GM12878 (cell line): ENCODE results near the gene IRF2. TPM values are rescaled to one million over a fixed set of nuclear protein-coding genes. Genes with fewer than 3 reads are reported as not detected.

Source experiments
- ATAC-seq: fragments of 200-7000 bp; cut with Tn5 transposase; 3 replicates; pipeline ENCODE4 v1.9.1; 2020; ENCODE audit warnings: mild to moderate bottlenecking, moderate library complexity
- BruUV-seq: library from RNA; stranded (reverse); fragments of 400-500 nt; replicated peaks from 2 replicates; lab custom pipeline; 2021; lab: Mats Ljungman, UMichigan
- CTCF ChIA-PET: fragments of 300-600 bp; sonication (Branson Sonifier 250); formaldehyde crosslinking; extraction: SDS; loops from one replicate; lab custom pipeline; 2021; ENCODE audit warnings: inconsistent platforms; lab: Yijun Ruan, JAX
- POLR2A ChIA-PET: fragments of 350-600 bp; formaldehyde crosslinking; extraction: SDS; loops from one replicate; lab custom pipeline; 2021; ENCODE audit warnings: inconsistent platforms; lab: Charles Lee
- RAD21 ChIA-PET: fragments of 300-600 bp; sonication (Branson Sonifier 250); formaldehyde crosslinking; loops from one replicate; lab custom pipeline; 2023; ENCODE audit warnings: antibody characterized with exemption; ENCODE audit not compliant: unreplicated experiment; lab: Charles Lee
- SMC1A ChIA-PET: fragments of 300-600 bp; sonication (Branson Sonifier 250); formaldehyde crosslinking; loops from one replicate; lab custom pipeline; 2023; ENCODE audit not compliant: unreplicated experiment, uncharacterized antibody; lab: Charles Lee
- DNase-seq: peaks from one replicate; pipeline ENCODE4 v3.0.0-alpha.2; 2011; ENCODE audit warnings: low read depth, low spot score
- FAIRE-seq: peaks from 3 replicates; lab custom pipeline; 2011; peaks lifted over from hg19 to GRCh38; lab: Jason Lieb, UNC
- H2AFZ ChIP-seq: 2 replicates; pipeline ENCODE4 v1.6.0; 2011; ENCODE audit warnings: low read depth, low read length, control low read depth; ENCODE audit not compliant: control insufficient read depth
- H3K27ac ChIP-seq: 2 replicates; pipeline ENCODE4 v1.5.1; 2011; ENCODE audit warnings: control low read depth; ENCODE audit not compliant: control insufficient read depth, insufficient read depth
- H3K27me3 ChIP-seq, 2 experiments: replicated peaks in 1 of 2; 2 replicates each; pipeline versions ENCODE4 v1.6.0 to v1.6.1; 2011; ENCODE audit warnings: low read length in 1 of 2; ENCODE audit not compliant: control insufficient read depth in 2 of 2, insufficient read depth in 2 of 2
- H3K36me3 ChIP-seq, 2 experiments: 2 replicates each; pipeline ENCODE4 v1.5.1; 2011; ENCODE audit warnings: low read length in 1 of 2; ENCODE audit not compliant: control insufficient read depth in 2 of 2, insufficient read depth in 2 of 2
- H3K4me1 ChIP-seq: 2 replicates; pipeline ENCODE4 v1.6.1; 2011; ENCODE audit warnings: mild to moderate bottlenecking, low read length, moderate library complexity, mixed read lengths; ENCODE audit not compliant: control insufficient read depth, insufficient read depth
- H3K4me2 ChIP-seq: 2 replicates; pipeline ENCODE4 v1.6.0; 2011; ENCODE audit warnings: control low read depth; ENCODE audit not compliant: control insufficient read depth, insufficient read depth
- H3K4me3 ChIP-seq: fragments of 200-600 bp; sonication (generic); 2 replicates; pipeline ENCODE4 v1.5.1; 2016
- H3K79me2 ChIP-seq: 2 replicates; pipeline ENCODE4 v1.6.0; 2011; ENCODE audit warnings: low read length; ENCODE audit not compliant: control insufficient read depth, insufficient read depth
- H3K9ac ChIP-seq: 2 replicates; pipeline ENCODE4 v1.8.0; 2011; ENCODE audit warnings: low read length, control low read depth, mixed read lengths; ENCODE audit not compliant: control insufficient read depth, insufficient read depth
- H3K9me3 ChIP-seq: replicated peaks from 3 replicates; pipeline ENCODE4 v1.5.1; 2011; ENCODE audit warnings: mild to moderate bottlenecking, low read length; ENCODE audit not compliant: control insufficient read depth, insufficient read depth
- H4K20me1 ChIP-seq: 2 replicates; pipeline ENCODE4 v1.6.0; 2011; ENCODE audit not compliant: control insufficient read depth, insufficient read depth
- ATF2 ChIP-seq: IDR thresholded peaks from 2 replicates; pipeline ENCODE4 v1.6.1; 2012; ENCODE audit warnings: low read length, inconsistent platforms
- BACH1 ChIP-seq: fragments of 450-650 bp; IDR thresholded peaks from 2 replicates; pipeline ENCODE4 v1.6.1; 2017; ENCODE audit warnings: mild to moderate bottlenecking, borderline replicate concordance
- BRCA1 ChIP-seq: IDR thresholded peaks from 2 replicates; pipeline ENCODE4 v1.6.1; 2011; ENCODE audit warnings: low read depth, low read length, improper control_type of control experiment
- CBX3 ChIP-seq: fragments of 200-600 bp; sonication (generic); IDR thresholded peaks from 2 replicates; pipeline ENCODE4 v1.6.1; 2016; ENCODE audit warnings: low read depth, borderline replicate concordance
- CBX5 ChIP-seq: sonication (generic); IDR thresholded peaks from 2 replicates; pipeline ENCODE4 v1.6.1; 2016; ENCODE audit warnings: low read depth, moderate library complexity, mild to moderate bottlenecking, inconsistent platforms
- DPF2 ChIP-seq: fragments of 450-650 bp; IDR thresholded peaks from 2 replicates; pipeline ENCODE4 v1.6.1; 2017; ENCODE audit warnings: mild to moderate bottlenecking
- EED ChIP-seq: sonication (generic); IDR thresholded peaks from 2 replicates; pipeline ENCODE4 v1.6.1; 2016; ENCODE audit warnings: antibody characterized with exemption, low read depth
- ESRRA ChIP-seq: IDR thresholded peaks from 2 replicates; pipeline ENCODE4 v1.6.1; 2012; ENCODE audit warnings: mild to moderate bottlenecking, low read length, improper control_type of control experiment
- HDAC6 ChIP-seq: fragments of 200-600 bp; sonication (generic); IDR thresholded peaks from one replicate; pipeline ENCODE4 v1.8.0; 2017; ENCODE audit warnings: antibody characterized with exemption; ENCODE audit not compliant: unreplicated experiment
- JUND ChIP-seq: IDR thresholded peaks from 2 replicates; pipeline ENCODE4 v1.6.1; 2012; ENCODE audit warnings: low read depth, mild to moderate bottlenecking, low read length, improper control_type of control experiment, moderate library complexity
- MTA3 ChIP-seq: IDR thresholded peaks from 2 replicates; pipeline ENCODE4 v1.6.1; 2012; ENCODE audit warnings: low read length, inconsistent platforms, borderline replicate concordance
- NFIC ChIP-seq: IDR thresholded peaks from 2 replicates; pipeline ENCODE4 v1.6.1; 2012; ENCODE audit warnings: low read depth, mild to moderate bottlenecking, inconsistent platforms, low read length, moderate library complexity
- POLR2AphosphoS2 ChIP-seq: IDR thresholded peaks from 2 replicates; pipeline ENCODE4 v1.6.1; 2011; ENCODE audit warnings: low read depth, mild to moderate bottlenecking, low read length, improper control_type of control experiment, moderate library complexity
- RB1 ChIP-seq: fragments of 450-650 bp; formaldehyde crosslinking; IDR thresholded peaks from 2 replicates; pipeline ENCODE4 v1.6.1; 2017; ENCODE audit warnings: mild to moderate bottlenecking, borderline replicate concordance
- SIN3A ChIP-seq: IDR thresholded peaks from 2 replicates; pipeline ENCODE4 v1.6.1; 2012; ENCODE audit warnings: low read depth, low read length, improper control_type of control experiment
- SMARCA5 ChIP-seq: fragments of 450-650 bp; IDR thresholded peaks from 2 replicates; pipeline ENCODE4 v1.6.1; 2017; ENCODE audit warnings: mild to moderate bottlenecking
- TCF7 ChIP-seq: IDR thresholded peaks from 2 replicates; pipeline ENCODE4 v1.6.1; 2014; ENCODE audit warnings: antibody characterized with exemption, borderline replicate concordance
- YY1 ChIP-seq: IDR thresholded peaks from 2 replicates; pipeline ENCODE4 v1.6.1; 2011; ENCODE audit warnings: low read depth, mild to moderate bottlenecking, low read length
- ZNF24 ChIP-seq: fragments of 450-650 bp; IDR thresholded peaks from 2 replicates; pipeline ENCODE4 v1.6.1; 2017; ENCODE audit warnings: antibody characterized with exemption, mild to moderate bottlenecking
- WGBS: methylation state at CpG from one replicate; pipeline ENCODE4 v1.1.6; 2016; ENCODE audit warnings: low lambda C conversion rate; ENCODE audit not compliant: insufficient replicate concordance, insufficient coverage; ENCODE audit errors: missing lambda C conversion rate; 5-methylcytosine and 5-hydroxymethylcytosine counted together
- in situ Hi-C: fragments of 300-500 bp; cut with MboI; formaldehyde crosslinking; loops from 9 replicates; pipeline ENCODE4 v1.14.3; 2018; ENCODE audit warnings: mixed read lengths
- intact Hi-C: fragments of 100-400 bp; cut with micrococcal nuclease; formaldehyde crosslinking; loops from one replicate; pipeline ENCODE4 v1.14.2; 2022; ENCODE audit not compliant: unreplicated experiment
- polyA plus RNA-seq, 11 experiments: library from polyadenylated mRNA; depleted of rRNA in 4 of 11; unstranded in 6 of 11; stranded (reverse) in 5 of 11; fragments of >200 nt; fragmentation: Nextera tagmentation in 4 of 11; fragmentation: Illumina TruSeq in 1 of 11; extraction: Ambion mirVana in 4 of 11; extraction: Trizol in 1 of 11; gene quantifications; 1 replicate in 1 of 11; 2 replicates in 10 of 11; pipeline versions ENCODE4 v1.2.1 to v1.2.3, GENCODE V29; 2011 to 2016; ENCODE audit warnings: inconsistent platforms in 2 of 11, missing spikeins in 2 of 11, low read depth in 1 of 11
- total RNA-seq, 4 experiments: library from RNA; depleted of rRNA in 3 of 4; stranded (reverse); fragments of >200 nt in 3 of 4; fragmentation: Illumina TruSeq in 1 of 4; extraction: Trizol in 1 of 4; gene quantifications; 2 replicates each; pipeline versions ENCODE4 v1.2.1 to v1.2.3, GENCODE V29; 2013 to 2021
- TF ChIP-seq, protein P1 (sequence below): fragments of 450-650 bp; IDR thresholded peaks from 2 replicates; pipeline ENCODE4 v1.6.1; 2017; ENCODE audit warnings: low read depth, mild to moderate bottlenecking, moderate library complexity

IRF2 gene
- total and polyA plus RNA-seq, 10 of the 15 experiments (the other 5 are each of a cell fraction or from before 2014, with no cell fraction given): 45.1 to 99.3 (median 58.9) TPM

DNA sequence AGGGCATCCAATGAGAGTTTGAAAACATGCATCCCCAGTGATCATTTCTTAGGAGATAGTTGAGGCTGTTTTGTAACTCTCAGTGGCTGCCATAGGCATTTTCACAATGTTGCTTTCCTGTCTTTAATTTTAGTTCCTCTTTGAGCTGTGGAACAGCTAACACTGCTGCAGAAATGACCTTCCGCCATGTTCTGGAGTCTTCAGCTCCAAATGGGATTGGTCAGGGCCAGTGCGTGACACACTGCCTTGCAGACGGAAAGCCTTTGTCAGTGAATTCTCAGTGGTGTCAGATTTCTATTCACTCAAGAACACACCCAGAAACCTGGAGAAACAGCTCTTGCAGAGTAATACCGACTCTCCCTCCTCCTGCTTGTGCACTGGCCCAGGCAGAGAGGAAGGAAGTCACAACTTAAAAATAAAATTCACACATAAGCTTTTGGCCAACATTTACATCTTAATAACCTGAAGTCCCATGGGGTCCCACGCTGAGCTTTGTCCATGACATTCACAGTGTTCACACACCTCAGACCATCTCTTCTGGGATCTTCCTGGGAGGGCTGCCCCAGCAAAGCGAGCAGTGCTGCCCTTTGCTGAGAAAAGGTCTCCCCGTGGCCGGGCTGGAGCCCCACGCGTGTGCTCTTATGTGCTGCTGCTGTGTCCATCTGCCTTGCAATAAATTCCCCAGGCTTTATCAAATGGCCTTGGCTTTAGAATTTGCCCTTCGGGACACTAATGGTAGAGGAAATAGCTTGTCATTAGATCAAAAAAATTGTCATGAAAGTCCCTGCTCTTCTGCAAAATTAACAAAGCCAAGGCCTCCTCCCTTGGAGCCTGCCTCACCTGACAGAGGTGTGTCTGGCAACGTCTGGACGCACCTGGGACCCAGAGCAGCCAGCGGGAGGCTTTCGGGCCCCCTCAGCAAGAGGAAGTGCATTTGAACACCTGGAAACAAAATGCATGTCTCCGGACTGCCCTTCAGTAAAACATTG lies 126.8 kb downstream of the IRF2 start:
- ATAC-seq (peak; percentile 58), FAIRE-seq (peak; percentile 96), DNase-seq (peak; percentile 97)
- ChIA-PET SMC1A (interaction anchor here (0.6 to 17.5 kb wide), 28 partner anchors 10 to 386 kb away, joined by 3 to 411 read pairs (median 5); partner anchors contain the start of genes CENPU, IRF2 and PRIMPOL), RAD21 (interaction anchor here (0.7 to 14.9 kb wide), 23 partner anchors 17 to 503 kb away, joined by 3 to 419 read pairs (median 7); partner anchors contain the start of gene IRF2), CTCF (interaction anchor here (0.7 to 13.5 kb wide), 17 partner anchors 9 to 192 kb away, joined by 3 to 166 read pairs (median 5); no protein-coding TSS in a partner anchor), POLR2A (interaction anchor here (0.6 to 16.9 kb wide), 16 partner anchors 12 to 188 kb away, joined by 3 to 445 read pairs (median 22); partner anchors contain the start of gene IRF2)
- no peaks in the 10 kb centered on the region for H4K20me1 ChIP-seq
- H3K4me2 ChIP-seq: peak overlapping the region; percentile 94
- intact Hi-C loops: loop anchor here (1.0 kb wide), 5 partner anchors 19 to 79 kb away; no protein-coding TSS in a partner anchor
- no peaks in the 10 kb centered on the region for H3K27me3 ChIP-seq
- H3K4me1 ChIP-seq: peaks cover 63% of the 10 kb centered on the region
- H3K36me3 ChIP-seq: no peaks in the 10 kb centered on the region; a peak in 3 of 4 replicates
- peak overlapping the region; percentile 89 for H3K4me3 ChIP-seq
- H2AFZ ChIP-seq: no peak overlapping the region
- peak overlapping the region; percentile 90 for H3K9ac ChIP-seq
- 3% methylated on average over 16 of the region's 16 CpGs for WGBS
- H3K79me2 ChIP-seq: peaks cover 93% of the 10 kb centered on the region
- H3K27ac ChIP-seq: peak overlapping the region; percentile 99
- H3K9me3 ChIP-seq: no peaks in the 10 kb centered on the region; the same call in 2 of the 3 replicates
- BruUV-seq: TSS peak; percentile 54
- in situ Hi-C loops: loop anchor here (5.0 kb wide), 2 partner anchors 65 to 125 kb away; partner anchors contain the start of gene IRF2
- TF ChIP-seq YY1: peak; percentile 93
- TF ChIP-seq TCF7: no peak
- no peak for TF ChIP-seq JUND
- no peak for TF ChIP-seq CBX5
- peak; percentile 61; the same call in 1 of the 2 replicates for TF ChIP-seq POLR2AphosphoS2
- TF ChIP-seq BACH1: no peak; the same call in 1 of the 2 replicates
- no peak; the same call in 1 of the 2 replicates for TF ChIP-seq RB1
- no peak for TF ChIP-seq ZNF24
- no peak for TF ChIP-seq MTA3
- no peak for TF ChIP-seq ATF2
- no peak for TF ChIP-seq ESRRA
- TF ChIP-seq SMARCA5: no peak
- no peak; the same call in 1 of the 2 replicates for TF ChIP-seq DPF2
- no peak for TF ChIP-seq NFIC
- peak; percentile 67; the same call in 1 of the 2 replicates for TF ChIP-seq EED
- 0 out of 2 replicates have a peak, but pooled peaks have one; percentile 37 for TF ChIP-seq SIN3A
- TF ChIP-seq, protein P1, sequence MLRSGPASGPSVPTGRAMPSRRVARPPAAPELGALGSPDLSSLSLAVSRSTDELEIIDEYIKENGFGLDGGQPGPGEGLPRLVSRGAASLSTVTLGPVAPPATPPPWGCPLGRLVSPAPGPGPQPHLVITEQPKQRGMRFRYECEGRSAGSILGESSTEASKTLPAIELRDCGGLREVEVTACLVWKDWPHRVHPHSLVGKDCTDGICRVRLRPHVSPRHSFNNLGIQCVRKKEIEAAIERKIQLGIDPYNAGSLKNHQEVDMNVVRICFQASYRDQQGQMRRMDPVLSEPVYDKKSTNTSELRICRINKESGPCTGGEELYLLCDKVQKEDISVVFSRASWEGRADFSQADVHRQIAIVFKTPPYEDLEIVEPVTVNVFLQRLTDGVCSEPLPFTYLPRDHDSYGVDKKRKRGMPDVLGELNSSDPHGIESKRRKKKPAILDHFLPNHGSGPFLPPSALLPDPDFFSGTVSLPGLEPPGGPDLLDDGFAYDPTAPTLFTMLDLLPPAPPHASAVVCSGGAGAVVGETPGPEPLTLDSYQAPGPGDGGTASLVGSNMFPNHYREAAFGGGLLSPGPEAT: peak; percentile 83
- TF ChIP-seq BRCA1: no peak
- no peak for TF ChIP-seq HDAC6
- no peak for TF ChIP-seq CBX3
